Ascending aorta (tissue), 2 donors: ENCODE results near the gene CCDC177. TPM values are rescaled to one million over a fixed set of nuclear protein-coding genes. Genes with fewer than 3 reads are reported as not detected.

Experiments used
- DNase-seq, 2 donors: peaks; one replicate each; pipeline ENCODE4 v3.0.0-alpha.2; 2019; ENCODE audit warnings: low spot score in 2 of 2
- H3K27ac ChIP-seq, 2 donors: fragments of 200-600 bp; sonication (generic); one replicate each; pipeline ENCODE4 v1.5.1; 2016 to 2017; ENCODE audit warnings: mild to moderate bottlenecking in 1 of 2
- H3K27me3 ChIP-seq: fragments of 200-600 bp; sonication (generic); one replicate; pipeline ENCODE4 v1.5.1; 2017
- H3K36me3 ChIP-seq, 2 donors: fragments of 200-600 bp; sonication (generic); one replicate each; pipeline ENCODE4 v1.5.1; 2016
- H3K4me1 ChIP-seq, 2 donors: fragments of 200-600 bp; sonication (generic); one replicate each; pipeline ENCODE4 v1.5.1; 2016 to 2017; ENCODE audit warnings: mild to moderate bottlenecking in 1 of 2
- H3K4me3 ChIP-seq, 2 donors: fragments of 200-600 bp; sonication (generic); one replicate each; pipeline ENCODE4 v1.5.1; 2016 to 2017; ENCODE audit warnings: mild to moderate bottlenecking in 1 of 2
- H3K9me3 ChIP-seq, 2 donors: fragments of 200-600 bp; sonication (generic); one replicate each; pipeline ENCODE4 v1.5.1; 2016
- CTCF ChIP-seq, 3 experiments: fragments of 200-600 bp in 2 of 3; fragments of 450-650 bp in 1 of 3; sonication (generic) in 2 of 3; IDR thresholded peaks; one replicate each; pipeline ENCODE4 v1.5.1; 2016 to 2019; ENCODE audit warnings: antibody characterized with exemption in 3 of 3, mild to moderate bottlenecking in 1 of 3, moderate library complexity in 1 of 3
- intact Hi-C: fragments of 100-400 bp; cut with DNase I; formaldehyde crosslinking; loops from one replicate; pipeline ENCODE4 v1.15.1; 2023
- total RNA-seq: library from RNA; depleted of rRNA; stranded (reverse); fragments of >200 nt; gene quantifications from one replicate; pipeline ENCODE4 v1.1.0, GENCODE V29; 2016

Gene CCDC177
- not detected for total RNA-seq

- peaks cover 25% of the 10 kb centered on the region for H3K27me3 ChIP-seq
- intact Hi-C loops: no loop called here
- H3K4me3 ChIP-seq: peak within 1 kb of the TSS; percentile 40 to 68
- H3K36me3 ChIP-seq: no peaks in the 10 kb centered on the region
- DNase-seq: no peak
- TF ChIP-seq CTCF (IDR thresholded peaks at IDR 0.05): peak; percentile 38 to 74 (median 61)
- no peaks in the 10 kb centered on the region for H3K9me3 ChIP-seq
- no peak within 1 kb of the TSS for H3K27ac ChIP-seq
- peaks cover 9 to 19% of the 10 kb centered on the region in 2 donors for H3K4me1 ChIP-seq
Measured at GRCh38 chr14:69574263-69574953, at the start of gene CCDC177. CCDC177 (minus strand) TSS chr14:69574871; CDS start chr14:69573622, 1,249 bp downstream.

- Histone ChIP-seq H3K36me3 (no peaks in the 10 kb centered on the region), H3K4me3 (no peak overlapping the region), H3K27me3 (no peaks in the 10 kb centered on the region), H3K27ac (no peak overlapping the region), H3K4me1 (peaks cover 7 to 23% of the 10 kb centered on the region in 2 donors), H3K9me3 (no peaks in the 10 kb centered on the region)
- intact Hi-C loops: no loop called here
- TF ChIP-seq CTCF (IDR thresholded peaks at IDR 0.05): no peak
- DNase-seq: no peak
Measured at GRCh38 chr14:69624136-69624535, 49.5 kb upstream of the CCDC177 start.

GRCh38 chr14:69620981-69621380 lies 46.3 kb upstream of the CCDC177 start:
- no peak for DNase-seq
- Histone ChIP-seq H3K27me3 (no peaks in the 10 kb centered on the region), H3K4me3 (no peak overlapping the region), H3K9me3 (no peaks in the 10 kb centered on the region), H3K36me3 (no peaks in the 10 kb centered on the region), H3K4me1 (peaks cover 30 to 51% of the 10 kb centered on the region in 2 donors), H3K27ac (peak overlapping the region in 1 of 2 donors; percentile 17)
- intact Hi-C loops: no loop called here
- TF ChIP-seq CTCF (IDR thresholded peaks at IDR 0.05): no peak

- TF ChIP-seq CTCF (IDR thresholded peaks at IDR 0.05): no peak
- H3K27ac ChIP-seq: peak overlapping the region; percentile 39 to 99
Measured at GRCh38 chr14:69620211-69620611, 45.5 kb upstream of the CCDC177 start.

GRCh38 chr14:69619012-69619411 lies 44.3 kb upstream of the CCDC177 start:
- peaks cover 36 to 66% of the 10 kb centered on the region in 2 donors for H3K4me1 ChIP-seq
- peak overlapping the region in 1 of 2 donors; percentile 3 for H3K4me3 ChIP-seq
- no peak for DNase-seq
- H3K27ac ChIP-seq: peak overlapping the region; percentile 39 to 99
- no peaks in the 10 kb centered on the region for H3K36me3 ChIP-seq
- no peaks in the 10 kb centered on the region for H3K9me3 ChIP-seq
- TF ChIP-seq CTCF (IDR thresholded peaks at IDR 0.05): no peak
- intact Hi-C loops: loop anchor here (10.0 kb wide), 1 partner anchor 1994 kb away; no protein-coding TSS in a partner anchor
- no peaks in the 10 kb centered on the region for H3K27me3 ChIP-seq

More at GRCh38 chr14:69620211-69620611, 45.5 kb upstream of the CCDC177 start:
- H3K36me3 ChIP-seq: no peaks in the 10 kb centered on the region
- H3K4me1 ChIP-seq: peaks cover 33 to 54% of the 10 kb centered on the region in 2 donors
- intact Hi-C loops: no loop called here
- H3K9me3 ChIP-seq: no peaks in the 10 kb centered on the region
- no peak overlapping the region for H3K4me3 ChIP-seq
- no peaks in the 10 kb centered on the region for H3K27me3 ChIP-seq
- DNase-seq: no peak
